ENCODE measurements around the gene XYLB.

GRCh38 chr3:38454178-38454883 is 107.7 kb downstream of the XYLB start:
- TF ChIP-seq, protein P1, sequence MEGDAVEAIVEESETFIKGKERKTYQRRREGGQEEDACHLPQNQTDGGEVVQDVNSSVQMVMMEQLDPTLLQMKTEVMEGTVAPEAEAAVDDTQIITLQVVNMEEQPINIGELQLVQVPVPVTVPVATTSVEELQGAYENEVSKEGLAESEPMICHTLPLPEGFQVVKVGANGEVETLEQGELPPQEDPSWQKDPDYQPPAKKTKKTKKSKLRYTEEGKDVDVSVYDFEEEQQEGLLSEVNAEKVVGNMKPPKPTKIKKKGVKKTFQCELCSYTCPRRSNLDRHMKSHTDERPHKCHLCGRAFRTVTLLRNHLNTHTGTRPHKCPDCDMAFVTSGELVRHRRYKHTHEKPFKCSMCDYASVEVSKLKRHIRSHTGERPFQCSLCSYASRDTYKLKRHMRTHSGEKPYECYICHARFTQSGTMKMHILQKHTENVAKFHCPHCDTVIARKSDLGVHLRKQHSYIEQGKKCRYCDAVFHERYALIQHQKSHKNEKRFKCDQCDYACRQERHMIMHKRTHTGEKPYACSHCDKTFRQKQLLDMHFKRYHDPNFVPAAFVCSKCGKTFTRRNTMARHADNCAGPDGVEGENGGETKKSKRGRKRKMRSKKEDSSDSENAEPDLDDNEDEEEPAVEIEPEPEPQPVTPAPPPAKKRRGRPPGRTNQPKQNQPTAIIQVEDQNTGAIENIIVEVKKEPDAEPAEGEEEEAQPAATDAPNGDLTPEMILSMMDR (IDR thresholded peaks at IDR 0.05), result no peak
- no peak for TF ChIP-seq POLR2AphosphoS5 (IDR thresholded peaks at IDR 0.05)
